HepG2 (cell line): ENCODE results near the gene TMEM167B. TPM values are rescaled to one million over a fixed set of nuclear protein-coding genes. Genes with fewer than 3 reads are reported as not detected.

ENCODE experiments used
- GATAD1 ChIP-seq: IDR thresholded peaks from 2 replicates; pipeline ENCODE4 v1.6.1; 2016; ENCODE audit warnings: missing genetic modification reagents, missing compliant biosample characterization
- GFI1 ChIP-seq: sonication (generic); formaldehyde crosslinking; IDR thresholded peaks from 2 replicates; pipeline ENCODE4 v1.5.0; 2020; ENCODE audit warnings: missing genetic modification reagents, mild to moderate bottlenecking, borderline replicate concordance
- HCFC1 ChIP-seq: fragments of 150-350 bp; IDR thresholded peaks from 2 replicates; pipeline ENCODE4 v1.6.1; 2014; ENCODE audit warnings: low read depth, low read length
- HMGA1 ChIP-seq: sonication (generic); formaldehyde crosslinking; conservative IDR thresholded peaks from 2 replicates; pipeline ENCODE4 v1.4.0; 2020; ENCODE audit warnings: missing genetic modification reagents
- NFIC ChIP-seq: IDR thresholded peaks from 2 replicates; pipeline ENCODE4 v1.6.1; 2012; ENCODE audit warnings: mild to moderate bottlenecking, low read length, inconsistent platforms
- NFKB2 ChIP-seq: sonication (generic); formaldehyde crosslinking; IDR thresholded peaks from 2 replicates; pipeline ENCODE4 v1.4.0; 2020; ENCODE audit warnings: missing genetic modification reagents, borderline replicate concordance
- RFX5 ChIP-seq: IDR thresholded peaks from 2 replicates; pipeline ENCODE4 v1.6.1; 2011; ENCODE audit warnings: low read depth, low read length, improper control_type of control experiment
- RNF2 ChIP-seq: fragments of 450-650 bp; conservative IDR thresholded peaks from 2 replicates; pipeline ENCODE4 v1.6.1; 2016; ENCODE audit warnings: low read depth
- SP140L ChIP-seq: sonication (generic); formaldehyde crosslinking; IDR thresholded peaks from 2 replicates; pipeline ENCODE4 v1.4.0; 2020; ENCODE audit warnings: missing genetic modification reagents, borderline replicate concordance
- SRY ChIP-seq: sonication (generic); formaldehyde crosslinking; IDR thresholded peaks from 2 replicates; pipeline ENCODE4 v1.8.0; 2022; ENCODE audit warnings: mild to moderate bottlenecking, missing genetic modification reagents
- ZNF430 ChIP-seq: sonication (generic); formaldehyde crosslinking; IDR thresholded peaks from 2 replicates; pipeline ENCODE4 v1.9.0; 2021; ENCODE audit warnings: mild to moderate bottlenecking, missing genetic modification reagents
- ZNF432 ChIP-seq: sonication (generic); formaldehyde crosslinking; IDR thresholded peaks from 2 replicates; pipeline ENCODE4 v1.5.0; 2020; ENCODE audit warnings: missing genetic modification reagents, mild to moderate bottlenecking, borderline replicate concordance
- ZNF772 ChIP-seq: sonication (generic); formaldehyde crosslinking; IDR thresholded peaks from 2 replicates; pipeline ENCODE4 v1.5.0; 2020; ENCODE audit warnings: mild to moderate bottlenecking, missing genetic modification reagents
- ZSCAN21 ChIP-seq: sonication (generic); formaldehyde crosslinking; IDR thresholded peaks from 2 replicates; pipeline ENCODE4 v1.8.0; 2022; ENCODE audit warnings: mild to moderate bottlenecking, missing genetic modification reagents, moderate library complexity, borderline replicate concordance
- ZSCAN22 ChIP-seq: sonication (generic); formaldehyde crosslinking; IDR thresholded peaks from 2 replicates; pipeline ENCODE4 v1.4.0; 2020; ENCODE audit warnings: mild to moderate bottlenecking, missing genetic modification reagents
- polyA plus RNA-seq, 8 experiments: library from polyadenylated mRNA; depleted of rRNA in 3 of 8; stranded (reverse) in 7 of 8; unstranded in 1 of 8; fragments of >200 nt; fragmentation: Illumina TruSeq in 4 of 8; extraction: Trizol in 4 of 8; gene quantifications; 2 replicates each; pipeline versions ENCODE4 v1.2.1 to v1.2.3, GENCODE V29; 2011 to 2016; ENCODE audit warnings: low read depth in 4 of 8, missing spikeins in 1 of 8, mixed read lengths in 1 of 8; ENCODE audit not compliant: insufficient read depth in 1 of 8
- total RNA-seq, 5 experiments: library from RNA; depleted of rRNA; stranded (reverse); fragments of >200 nt; fragmentation: Illumina TruSeq; extraction: Trizol; gene quantifications; 2 replicates each; pipeline ENCODE4 v1.2.3, GENCODE V29; 2016; ENCODE audit warnings: low read depth in 1 of 5
- TF ChIP-seq, protein P1 (sequence below): fragments of 450-650 bp; IDR thresholded peaks from 2 replicates; pipeline ENCODE4 v1.6.1; 2017; ENCODE audit warnings: mild to moderate bottlenecking
- TF ChIP-seq, protein P2 (sequence below): sonication (generic); formaldehyde crosslinking; IDR thresholded peaks from 2 replicates; pipeline ENCODE4 v1.9.0; 2021; ENCODE audit warnings: missing genetic modification reagents, mild to moderate bottlenecking, borderline replicate concordance
- TF ChIP-seq, protein P3 (sequence below): sonication (generic); formaldehyde crosslinking; IDR thresholded peaks from one replicate; pipeline ENCODE4 v1.5.1; 2020; ENCODE audit warnings: mild to moderate bottlenecking, missing genetic modification reagents; ENCODE audit errors: not compliant biosample characterization

The TMEM167B gene
- total and polyA plus RNA-seq, 2 of the 13 experiments (the other 11 are each of a cell fraction or from before 2014, with no cell fraction given): 9.5 to 22.4 TPM

DNA sequence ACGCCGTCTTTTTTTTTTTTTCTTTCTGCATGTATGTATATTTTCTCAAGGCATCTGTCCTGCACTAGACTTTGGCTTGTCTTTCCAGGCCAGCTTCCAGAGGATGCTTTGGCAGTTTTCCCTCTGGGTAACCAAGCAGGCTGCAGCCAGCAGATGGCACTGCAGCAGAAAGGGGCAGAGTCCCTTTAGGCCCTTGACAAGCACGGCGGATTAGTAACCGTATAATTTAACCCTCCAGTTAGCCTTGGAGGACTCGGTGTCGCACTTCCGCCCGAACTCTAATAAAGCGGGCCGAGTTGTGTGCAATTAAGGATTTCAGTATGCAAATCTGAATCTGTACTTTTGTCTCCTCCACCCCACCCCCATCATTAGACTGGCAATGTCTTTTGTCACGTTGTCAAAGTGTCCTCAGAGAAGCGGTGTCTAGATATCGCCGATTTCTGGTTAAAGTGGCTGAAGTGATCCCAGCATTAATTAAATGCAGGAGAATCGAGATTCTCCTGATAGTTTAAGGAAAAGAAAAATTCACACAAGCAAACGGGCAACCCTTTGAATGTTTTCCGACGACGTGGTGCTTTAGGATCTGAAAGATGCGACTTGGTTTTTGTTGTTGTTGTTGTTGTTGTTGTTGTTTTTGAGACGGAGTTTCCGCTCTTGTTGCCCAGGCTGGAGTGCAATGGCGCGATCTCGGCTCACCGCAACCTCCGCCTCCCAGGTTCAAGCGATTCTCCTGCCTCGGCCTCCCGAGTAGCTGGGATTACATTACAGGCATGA is 1.1 kb upstream of the TMEM167B start (continued):
- TF ChIP-seq SP140L (CRISPR knock-in tag) (no peak; the same call in 1 of the 2 replicates), ZSCAN21 (CRISPR knock-in tag) (no peak), RNF2 (no peak), SRY (no peak), GFI1 (CRISPR knock-in tag) (no peak), NFKB2 (CRISPR knock-in tag) (no peak), ZNF432 (CRISPR knock-in tag) (no peak), ZNF430 (CRISPR knock-in tag) (peak; percentile 76), HCFC1 (peak; percentile 33), ZSCAN22 (CRISPR knock-in tag) (no peak), RFX5 (no peak), ZNF772 (CRISPR knock-in tag) (peak; percentile 62; the same call in 1 of the 2 replicates), NFIC (no peak), GATAD1 (CRISPR knock-in tag) (peak; percentile 75), HMGA1 (no peak)
- TF ChIP-seq, protein P1, sequence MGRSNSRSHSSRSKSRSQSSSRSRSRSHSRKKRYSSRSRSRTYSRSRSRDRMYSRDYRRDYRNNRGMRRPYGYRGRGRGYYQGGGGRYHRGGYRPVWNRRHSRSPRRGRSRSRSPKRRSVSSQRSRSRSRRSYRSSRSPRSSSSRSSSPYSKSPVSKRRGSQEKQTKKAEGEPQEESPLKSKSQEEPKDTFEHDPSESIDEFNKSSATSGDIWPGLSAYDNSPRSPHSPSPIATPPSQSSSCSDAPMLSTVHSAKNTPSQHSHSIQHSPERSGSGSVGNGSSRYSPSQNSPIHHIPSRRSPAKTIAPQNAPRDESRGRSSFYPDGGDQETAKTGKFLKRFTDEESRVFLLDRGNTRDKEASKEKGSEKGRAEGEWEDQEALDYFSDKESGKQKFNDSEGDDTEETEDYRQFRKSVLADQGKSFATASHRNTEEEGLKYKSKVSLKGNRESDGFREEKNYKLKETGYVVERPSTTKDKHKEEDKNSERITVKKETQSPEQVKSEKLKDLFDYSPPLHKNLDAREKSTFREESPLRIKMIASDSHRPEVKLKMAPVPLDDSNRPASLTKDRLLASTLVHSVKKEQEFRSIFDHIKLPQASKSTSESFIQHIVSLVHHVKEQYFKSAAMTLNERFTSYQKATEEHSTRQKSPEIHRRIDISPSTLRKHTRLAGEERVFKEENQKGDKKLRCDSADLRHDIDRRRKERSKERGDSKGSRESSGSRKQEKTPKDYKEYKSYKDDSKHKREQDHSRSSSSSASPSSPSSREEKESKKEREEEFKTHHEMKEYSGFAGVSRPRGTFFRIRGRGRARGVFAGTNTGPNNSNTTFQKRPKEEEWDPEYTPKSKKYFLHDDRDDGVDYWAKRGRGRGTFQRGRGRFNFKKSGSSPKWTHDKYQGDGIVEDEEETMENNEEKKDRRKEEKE: no peak
- TF ChIP-seq, protein P2, sequence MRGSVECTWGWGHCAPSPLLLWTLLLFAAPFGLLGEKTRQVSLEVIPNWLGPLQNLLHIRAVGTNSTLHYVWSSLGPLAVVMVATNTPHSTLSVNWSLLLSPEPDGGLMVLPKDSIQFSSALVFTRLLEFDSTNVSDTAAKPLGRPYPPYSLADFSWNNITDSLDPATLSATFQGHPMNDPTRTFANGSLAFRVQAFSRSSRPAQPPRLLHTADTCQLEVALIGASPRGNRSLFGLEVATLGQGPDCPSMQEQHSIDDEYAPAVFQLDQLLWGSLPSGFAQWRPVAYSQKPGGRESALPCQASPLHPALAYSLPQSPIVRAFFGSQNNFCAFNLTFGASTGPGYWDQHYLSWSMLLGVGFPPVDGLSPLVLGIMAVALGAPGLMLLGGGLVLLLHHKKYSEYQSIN (CRISPR knock-in tag): no peak
- TF ChIP-seq, protein P3, sequence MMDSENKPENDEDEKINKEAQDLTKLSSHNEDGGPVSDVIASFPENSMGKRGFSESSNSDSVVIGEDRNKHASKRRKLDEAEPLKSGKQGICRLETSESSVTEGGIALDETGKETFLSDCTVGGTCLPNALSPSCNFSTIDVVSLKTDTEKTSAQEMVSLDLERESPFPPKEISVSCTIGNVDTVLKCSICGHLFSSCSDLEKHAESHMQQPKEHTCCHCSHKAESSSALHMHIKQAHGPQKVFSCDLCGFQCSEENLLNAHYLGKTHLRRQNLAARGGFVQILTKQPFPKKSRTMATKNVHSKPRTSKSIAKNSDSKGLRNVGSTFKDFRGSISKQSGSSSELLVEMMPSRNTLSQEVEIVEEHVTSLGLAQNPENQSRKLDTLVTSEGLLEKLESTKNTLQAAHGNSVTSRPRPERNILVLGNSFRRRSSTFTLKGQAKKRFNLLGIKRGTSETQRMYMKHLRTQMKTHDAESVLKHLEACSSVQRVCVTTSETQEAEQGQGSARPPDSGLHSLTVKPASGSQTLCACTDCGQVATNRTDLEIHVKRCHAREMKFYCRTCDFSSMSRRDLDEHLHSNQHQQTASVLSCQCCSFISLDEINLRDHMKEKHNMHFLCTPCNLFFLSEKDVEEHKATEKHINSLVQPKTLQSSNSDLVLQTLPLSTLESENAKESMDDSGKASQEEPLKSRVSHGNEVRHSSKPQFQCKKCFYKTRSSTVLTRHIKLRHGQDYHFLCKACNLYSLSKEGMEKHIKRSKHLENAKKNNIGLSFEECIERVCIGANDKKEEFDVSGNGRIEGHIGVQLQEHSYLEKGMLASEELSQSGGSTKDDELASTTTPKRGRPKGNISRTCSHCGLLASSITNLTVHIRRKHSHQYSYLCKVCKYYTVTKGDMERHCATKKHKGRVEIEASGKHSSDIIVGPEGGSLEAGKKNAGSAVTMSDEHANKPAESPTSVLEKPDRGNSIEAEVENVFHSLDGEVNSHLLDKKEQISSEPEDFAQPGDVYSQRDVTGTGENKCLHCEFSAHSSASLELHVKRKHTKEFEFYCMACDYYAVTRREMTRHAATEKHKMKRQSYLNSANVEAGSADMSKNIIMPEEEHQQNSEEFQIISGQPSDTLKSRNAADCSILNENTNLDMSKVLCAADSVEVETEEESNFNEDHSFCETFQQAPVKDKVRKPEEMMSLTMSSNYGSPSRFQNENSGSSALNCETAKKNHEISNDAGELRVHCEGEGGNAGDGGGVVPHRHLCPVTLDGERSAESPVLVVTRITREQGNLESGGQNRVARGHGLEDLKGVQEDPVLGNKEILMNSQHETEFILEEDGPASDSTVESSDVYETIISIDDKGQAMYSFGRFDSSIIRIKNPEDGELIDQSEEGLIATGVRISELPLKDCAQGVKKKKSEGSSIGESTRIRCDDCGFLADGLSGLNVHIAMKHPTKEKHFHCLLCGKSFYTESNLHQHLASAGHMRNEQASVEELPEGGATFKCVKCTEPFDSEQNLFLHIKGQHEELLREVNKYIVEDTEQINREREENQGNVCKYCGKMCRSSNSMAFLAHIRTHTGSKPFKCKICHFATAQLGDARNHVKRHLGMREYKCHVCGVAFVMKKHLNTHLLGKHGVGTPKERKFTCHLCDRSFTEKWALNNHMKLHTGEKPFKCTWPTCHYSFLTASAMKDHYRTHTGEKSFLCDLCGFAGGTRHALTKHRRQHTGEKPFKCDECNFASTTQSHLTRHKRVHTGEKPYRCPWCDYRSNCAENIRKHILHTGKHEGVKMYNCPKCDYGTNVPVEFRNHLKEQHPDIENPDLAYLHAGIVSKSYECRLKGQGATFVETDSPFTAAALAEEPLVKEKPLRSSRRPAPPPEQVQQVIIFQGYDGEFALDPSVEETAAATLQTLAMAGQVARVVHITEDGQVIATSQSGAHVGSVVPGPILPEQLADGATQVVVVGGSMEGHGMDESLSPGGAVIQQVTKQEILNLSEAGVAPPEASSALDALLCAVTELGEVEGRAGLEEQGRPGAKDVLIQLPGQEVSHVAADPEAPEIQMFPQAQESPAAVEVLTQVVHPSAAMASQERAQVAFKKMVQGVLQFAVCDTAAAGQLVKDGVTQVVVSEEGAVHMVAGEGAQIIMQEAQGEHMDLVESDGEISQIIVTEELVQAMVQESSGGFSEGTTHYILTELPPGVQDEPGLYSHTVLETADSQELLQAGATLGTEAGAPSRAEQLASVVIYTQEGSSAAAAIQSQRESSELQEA: no peak
